Measurements from ENCODE around the gene ADGRG6.

ADGRG6 gene

DNA sequence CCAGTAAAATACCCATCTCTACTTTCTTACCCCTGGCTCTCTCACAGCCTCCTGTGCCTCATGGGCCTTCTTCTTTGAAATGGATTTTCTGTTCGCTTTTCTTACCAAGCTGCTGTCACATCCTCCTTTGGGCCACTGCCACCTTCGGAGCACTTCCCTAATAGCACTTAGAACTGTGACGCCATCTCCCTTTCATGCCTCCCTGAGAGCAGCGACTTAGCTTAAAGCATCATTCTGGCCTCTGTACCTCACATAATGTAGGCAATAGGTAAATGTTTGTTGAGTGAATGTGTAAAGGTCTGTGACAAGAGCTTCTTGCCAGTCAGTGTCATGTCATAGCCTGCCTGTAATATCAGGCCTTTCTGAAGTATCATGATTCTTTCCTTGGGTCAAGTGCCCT lies 78.8 kb downstream of the ADGRG6 start:
- H3K36me3 ChIP-seq (ENCODE audit: control insufficient read depth, insufficient read depth, low read length): no peaks in the 10 kb centered on the region
- H3K9me3 ChIP-seq (ENCODE audit: control insufficient read depth, low read length): no peaks in the 10 kb centered on the region
- H3K4me3 ChIP-seq (ENCODE audit: insufficient read depth, low read depth, low read length, poor library complexity, severe bottlenecking): no peak overlapping the region
- DNase-seq: no peak
- H3K27ac ChIP-seq (ENCODE audit: insufficient read depth, low read length, poor library complexity, severe bottlenecking): no peak overlapping the region
- H3K27me3 ChIP-seq (replicated peaks; ENCODE audit: control insufficient read depth, insufficient read depth, low read length, poor library complexity, severe bottlenecking): no peaks in the 10 kb centered on the region
- H3K4me1 ChIP-seq (ENCODE audit: control insufficient read depth, insufficient read depth, low read length, poor library complexity, severe bottlenecking): no peaks in the 10 kb centered on the region

DNA sequence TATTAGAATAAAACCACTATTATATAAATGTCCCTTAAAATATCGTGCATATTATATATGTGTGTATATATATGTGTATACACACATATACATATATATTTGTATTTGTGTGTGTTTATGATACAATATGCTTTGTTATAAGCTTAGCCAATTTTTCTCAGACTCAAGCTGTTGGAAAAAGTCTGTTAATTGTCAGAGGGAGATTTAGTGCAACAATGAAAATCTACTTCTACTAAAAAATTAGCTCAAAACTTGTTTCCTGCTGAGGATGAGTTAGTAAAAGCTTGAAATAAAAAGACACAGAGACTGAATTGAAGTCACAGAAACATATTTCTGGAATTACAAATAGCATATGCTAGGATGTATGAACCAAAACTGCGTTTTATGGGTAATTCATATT lies 79.4 kb downstream of the ADGRG6 start:
- no peak overlapping the region for H3K4me3 ChIP-seq (ENCODE audit: insufficient read depth, low read depth, low read length, poor library complexity, severe bottlenecking)
- no peaks in the 10 kb centered on the region for H3K36me3 ChIP-seq (ENCODE audit: control insufficient read depth, insufficient read depth, low read length)
- no peaks in the 10 kb centered on the region for H3K27me3 ChIP-seq (replicated peaks; ENCODE audit: control insufficient read depth, insufficient read depth, low read length, poor library complexity, severe bottlenecking)
- no peak for DNase-seq
- H3K4me1 ChIP-seq (ENCODE audit: control insufficient read depth, insufficient read depth, low read length, poor library complexity, severe bottlenecking): no peaks in the 10 kb centered on the region
- no peaks in the 10 kb centered on the region for H3K9me3 ChIP-seq (ENCODE audit: control insufficient read depth, low read length)
- no peak overlapping the region for H3K27ac ChIP-seq (ENCODE audit: insufficient read depth, low read length, poor library complexity, severe bottlenecking)

DNA sequence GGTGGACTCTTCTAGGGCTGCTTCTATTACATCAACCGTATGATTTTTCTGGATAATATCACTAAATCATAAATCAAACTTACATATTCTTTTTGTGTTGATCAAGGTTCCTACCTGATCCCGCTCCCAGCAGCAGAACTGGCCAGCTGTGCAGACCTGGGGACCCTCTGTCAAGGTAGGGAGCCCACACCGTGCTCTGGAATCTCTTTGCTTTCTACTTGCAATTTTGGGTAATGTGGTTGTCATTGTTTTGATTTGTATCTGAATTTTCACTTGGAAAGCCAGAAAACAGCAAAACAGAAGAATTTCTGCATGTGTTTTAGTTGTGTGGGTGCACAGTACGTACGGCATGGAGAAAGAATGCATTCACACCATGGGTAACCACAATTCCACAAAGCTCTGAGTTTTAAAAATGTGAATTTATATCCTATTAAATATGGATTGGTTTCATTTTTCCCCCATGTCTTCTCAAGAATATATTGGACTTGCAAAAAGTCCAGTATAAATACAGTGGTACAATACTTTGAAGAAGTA lies 80.1 kb downstream of the ADGRG6 start:
- no peaks in the 10 kb centered on the region for H3K4me1 ChIP-seq (ENCODE audit: control insufficient read depth, insufficient read depth, low read length, poor library complexity, severe bottlenecking)
- no peak overlapping the region for H3K27ac ChIP-seq (ENCODE audit: insufficient read depth, low read length, poor library complexity, severe bottlenecking)
- no peaks in the 10 kb centered on the region for H3K36me3 ChIP-seq (ENCODE audit: control insufficient read depth, insufficient read depth, low read length)
- no peaks in the 10 kb centered on the region for H3K9me3 ChIP-seq (ENCODE audit: control insufficient read depth, low read length)
- no peak for DNase-seq
- H3K27me3 ChIP-seq (replicated peaks; ENCODE audit: control insufficient read depth, insufficient read depth, low read length, poor library complexity, severe bottlenecking): no peaks in the 10 kb centered on the region
- H3K4me3 ChIP-seq (ENCODE audit: insufficient read depth, low read depth, low read length, poor library complexity, severe bottlenecking): no peak overlapping the region

GRCh38 chr6:142384519-142385254 lies 82.9 kb downstream of the ADGRG6 start:
- no peaks in the 10 kb centered on the region for H3K4me1 ChIP-seq (ENCODE audit: control insufficient read depth, insufficient read depth, low read length, poor library complexity, severe bottlenecking)
- H3K4me3 ChIP-seq (ENCODE audit: insufficient read depth, low read depth, low read length, poor library complexity, severe bottlenecking): no peak overlapping the region
- no peak overlapping the region for H3K27ac ChIP-seq (ENCODE audit: insufficient read depth, low read length, poor library complexity, severe bottlenecking)
- no peaks in the 10 kb centered on the region for H3K27me3 ChIP-seq (replicated peaks; ENCODE audit: control insufficient read depth, insufficient read depth, low read length, poor library complexity, severe bottlenecking)
- H3K9me3 ChIP-seq (ENCODE audit: control insufficient read depth, low read length): no peaks in the 10 kb centered on the region
- DNase-seq: no peak
- H3K36me3 ChIP-seq (ENCODE audit: control insufficient read depth, insufficient read depth, low read length): no peaks in the 10 kb centered on the region

- no peaks in the 10 kb centered on the region for H3K27me3 ChIP-seq (replicated peaks; ENCODE audit: control insufficient read depth, insufficient read depth, low read length, poor library complexity, severe bottlenecking)
- no peaks in the 10 kb centered on the region for H3K4me1 ChIP-seq (ENCODE audit: control insufficient read depth, insufficient read depth, low read length, poor library complexity, severe bottlenecking)
- no peaks in the 10 kb centered on the region for H3K9me3 ChIP-seq (ENCODE audit: control insufficient read depth, low read length)
- H3K4me3 ChIP-seq (ENCODE audit: insufficient read depth, low read depth, low read length, poor library complexity, severe bottlenecking): no peak overlapping the region
- H3K27ac ChIP-seq (ENCODE audit: insufficient read depth, low read length, poor library complexity, severe bottlenecking): no peak overlapping the region
- no peak for DNase-seq
- no peaks in the 10 kb centered on the region for H3K36me3 ChIP-seq (ENCODE audit: control insufficient read depth, insufficient read depth, low read length)
Measured at GRCh38 chr6:142385352-142385751, 83.5 kb downstream of the ADGRG6 start.

- H3K27me3 ChIP-seq (replicated peaks; ENCODE audit: control insufficient read depth, insufficient read depth, low read length, poor library complexity, severe bottlenecking): no peaks in the 10 kb centered on the region
- no peak overlapping the region for H3K4me3 ChIP-seq (ENCODE audit: insufficient read depth, low read depth, low read length, poor library complexity, severe bottlenecking)
- no peaks in the 10 kb centered on the region for H3K9me3 ChIP-seq (ENCODE audit: control insufficient read depth, low read length)
- H3K4me1 ChIP-seq (ENCODE audit: control insufficient read depth, insufficient read depth, low read length, poor library complexity, severe bottlenecking): no peaks in the 10 kb centered on the region
- no peaks in the 10 kb centered on the region for H3K36me3 ChIP-seq (ENCODE audit: control insufficient read depth, insufficient read depth, low read length)
- no peak for DNase-seq
- no peak overlapping the region for H3K27ac ChIP-seq (ENCODE audit: insufficient read depth, low read length, poor library complexity, severe bottlenecking)
Measured at GRCh38 chr6:142386657-142387056, 84.8 kb downstream of the ADGRG6 start.

GRCh38 chr6:142387997-142388815 lies 86.4 kb downstream of the ADGRG6 start:
- Histone ChIP-seq H3K27ac (ENCODE audit: insufficient read depth, low read length, poor library complexity, severe bottlenecking) (no peak overlapping the region), H3K9me3 (ENCODE audit: control insufficient read depth, low read length) (no peaks in the 10 kb centered on the region), H3K4me1 (ENCODE audit: control insufficient read depth, insufficient read depth, low read length, poor library complexity, severe bottlenecking) (no peaks in the 10 kb centered on the region), H3K27me3 (replicated peaks; ENCODE audit: control insufficient read depth, insufficient read depth, low read length, poor library complexity, severe bottlenecking) (no peaks in the 10 kb centered on the region), H3K4me3 (ENCODE audit: insufficient read depth, low read depth, low read length, poor library complexity, severe bottlenecking) (no peak overlapping the region), H3K36me3 (ENCODE audit: control insufficient read depth, insufficient read depth, low read length) (no peaks in the 10 kb centered on the region)
- DNase-seq: no peak

- Histone ChIP-seq H3K4me3 (ENCODE audit: insufficient read depth, low read depth, low read length, poor library complexity, severe bottlenecking) (peak overlapping the region; percentile 23), H3K27ac (ENCODE audit: insufficient read depth, low read length, poor library complexity, severe bottlenecking) (peak overlapping the region; percentile 55), H3K4me1 (ENCODE audit: control insufficient read depth, insufficient read depth, low read length, poor library complexity, severe bottlenecking) (peaks cover 11% of the 10 kb centered on the region), H3K36me3 (ENCODE audit: control insufficient read depth, insufficient read depth, low read length) (no peaks in the 10 kb centered on the region), H3K9me3 (ENCODE audit: control insufficient read depth, low read length) (no peaks in the 10 kb centered on the region), H3K27me3 (replicated peaks; ENCODE audit: control insufficient read depth, insufficient read depth, low read length, poor library complexity, severe bottlenecking) (no peaks in the 10 kb centered on the region)
- DNase-seq: no peak
Measured at GRCh38 chr6:142395266-142395665, 93.5 kb downstream of the ADGRG6 start.

- Histone ChIP-seq H3K4me1 (ENCODE audit: control insufficient read depth, insufficient read depth, low read length, poor library complexity, severe bottlenecking) (peaks cover 11% of the 10 kb centered on the region), H3K36me3 (ENCODE audit: control insufficient read depth, insufficient read depth, low read length) (no peaks in the 10 kb centered on the region), H3K27me3 (replicated peaks; ENCODE audit: control insufficient read depth, insufficient read depth, low read length, poor library complexity, severe bottlenecking) (no peaks in the 10 kb centered on the region), H3K4me3 (ENCODE audit: insufficient read depth, low read depth, low read length, poor library complexity, severe bottlenecking) (no peak overlapping the region), H3K27ac (ENCODE audit: insufficient read depth, low read length, poor library complexity, severe bottlenecking) (peak overlapping the region; percentile 42), H3K9me3 (ENCODE audit: control insufficient read depth, low read length) (no peaks in the 10 kb centered on the region)
- no peak for DNase-seq
Measured at GRCh38 chr6:142395768-142396231, 94.0 kb downstream of the ADGRG6 start.

DNA sequence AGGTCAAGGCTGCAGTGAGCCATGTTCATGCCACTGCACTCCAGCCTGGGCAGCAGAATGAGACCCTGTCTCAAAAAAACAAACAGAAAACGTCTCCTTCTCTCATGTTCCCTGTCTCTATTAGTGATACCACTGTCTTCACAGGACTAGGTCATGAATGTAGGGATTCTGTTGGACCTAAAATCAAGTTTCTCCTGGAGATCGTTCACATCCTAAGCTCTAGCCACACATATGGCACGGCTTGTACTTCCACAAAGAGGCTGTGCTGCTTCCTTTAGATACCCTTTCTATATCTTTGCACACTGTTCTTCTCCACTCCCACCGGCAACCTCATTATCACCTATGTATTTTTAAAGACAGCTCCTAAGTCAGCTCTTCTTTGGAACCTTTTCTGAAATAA lies 96.5 kb downstream of the ADGRG6 start:
- Histone ChIP-seq H3K4me1 (ENCODE audit: control insufficient read depth, insufficient read depth, low read length, poor library complexity, severe bottlenecking) (peaks cover 11% of the 10 kb centered on the region), H3K36me3 (ENCODE audit: control insufficient read depth, insufficient read depth, low read length) (no peaks in the 10 kb centered on the region), H3K27me3 (replicated peaks; ENCODE audit: control insufficient read depth, insufficient read depth, low read length, poor library complexity, severe bottlenecking) (no peaks in the 10 kb centered on the region), H3K9me3 (ENCODE audit: control insufficient read depth, low read length) (no peaks in the 10 kb centered on the region), H3K4me3 (ENCODE audit: insufficient read depth, low read depth, low read length, poor library complexity, severe bottlenecking) (no peak overlapping the region), H3K27ac (ENCODE audit: insufficient read depth, low read length, poor library complexity, severe bottlenecking) (no peak overlapping the region)
- no peak for DNase-seq

Data from effector memory CD4-positive, alpha-beta T cell (primary cell).